Glutamatergic neuron (in vitro differentiated cells): ENCODE results near the gene DPEP2. TPM values are rescaled to one million over a fixed set of nuclear protein-coding genes. Genes with fewer than 3 reads are reported as not detected.

Experiments used
- DNase-seq: peaks from one replicate; pipeline ENCODE4 v3.0.0; 2022
- H3K27ac Mint-ChIP-seq: one replicate; pipeline ENCODE4 v1.8.0; 2020; ENCODE audit warnings: mild to moderate bottlenecking, mixed read lengths, inconsistent platforms; ENCODE audit not compliant: unreplicated experiment
- H3K27me3 Mint-ChIP-seq: one replicate; pipeline ENCODE4 v1.8.0; 2020; ENCODE audit warnings: mild to moderate bottlenecking, moderate library complexity, mixed read lengths, inconsistent platforms; ENCODE audit not compliant: unreplicated experiment
- H3K36me3 Mint-ChIP-seq: one replicate; pipeline ENCODE4 v1.8.0; 2020; ENCODE audit warnings: mild to moderate bottlenecking, mixed read lengths, inconsistent platforms; ENCODE audit not compliant: unreplicated experiment
- H3K4me1 Mint-ChIP-seq: one replicate; pipeline ENCODE4 v1.8.0; 2020; ENCODE audit warnings: mild to moderate bottlenecking, low read depth, mixed read lengths, inconsistent platforms; ENCODE audit not compliant: unreplicated experiment
- H3K4me3 Mint-ChIP-seq: one replicate; pipeline ENCODE4 v1.8.0; 2020; ENCODE audit warnings: mild to moderate bottlenecking, mixed read lengths, inconsistent platforms; ENCODE audit not compliant: unreplicated experiment
- H3K9me3 Mint-ChIP-seq: one replicate; pipeline ENCODE4 v1.8.0; 2020; ENCODE audit warnings: mild to moderate bottlenecking, moderate library complexity, mixed read lengths, inconsistent platforms; ENCODE audit not compliant: unreplicated experiment
- total RNA-seq: library from RNA; stranded (reverse); fragmentation: NEBNext Ultra II Directional; extraction: Animal tissue kit (Norgen Biotek cat#: 25700); gene quantifications from one replicate; pipeline ENCODE4 v1.2.1, GENCODE V29; 2021; ENCODE audit not compliant: unreplicated experiment
- TF ChIP-seq, protein P1 (sequence below): fragments of 200-600 bp; sonication (generic); IDR thresholded peaks from one replicate; pipeline ENCODE4 v1.5.0; 2021; ENCODE audit not compliant: partially characterized antibody, unreplicated experiment

DPEP2 gene
- total RNA-seq, 1 donor from 2014 or later: not detected

DNA sequence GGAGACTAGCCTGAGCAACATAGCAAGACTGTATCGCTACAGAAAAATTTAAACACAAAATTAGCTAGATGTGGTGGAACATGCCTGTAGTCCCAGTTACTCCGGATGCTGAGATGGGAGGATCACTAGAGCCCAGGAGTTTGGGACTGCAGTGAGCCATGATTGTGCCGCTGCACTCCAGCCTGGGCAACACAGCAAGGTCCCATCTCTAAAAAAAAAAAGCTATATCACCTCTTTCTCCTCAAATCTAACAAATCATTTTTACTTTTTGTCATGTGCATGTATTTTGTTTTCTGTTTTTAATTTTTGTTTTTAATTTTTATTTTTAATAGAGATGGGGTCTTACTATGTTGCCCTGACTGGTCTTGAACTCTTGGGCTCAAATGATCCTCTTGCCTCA, 29.7 kb upstream of the DPEP2 start:
- Mint-ChIP-seq H3K9me3 (peaks cover 2% of the 10 kb centered on the region), H3K27me3 (no peaks in the 10 kb centered on the region), H3K4me1 (no peaks in the 10 kb centered on the region), H3K36me3 (no peaks in the 10 kb centered on the region), H3K27ac (no peak overlapping the region), H3K4me3 (no peak overlapping the region)
- TF ChIP-seq, protein P1, sequence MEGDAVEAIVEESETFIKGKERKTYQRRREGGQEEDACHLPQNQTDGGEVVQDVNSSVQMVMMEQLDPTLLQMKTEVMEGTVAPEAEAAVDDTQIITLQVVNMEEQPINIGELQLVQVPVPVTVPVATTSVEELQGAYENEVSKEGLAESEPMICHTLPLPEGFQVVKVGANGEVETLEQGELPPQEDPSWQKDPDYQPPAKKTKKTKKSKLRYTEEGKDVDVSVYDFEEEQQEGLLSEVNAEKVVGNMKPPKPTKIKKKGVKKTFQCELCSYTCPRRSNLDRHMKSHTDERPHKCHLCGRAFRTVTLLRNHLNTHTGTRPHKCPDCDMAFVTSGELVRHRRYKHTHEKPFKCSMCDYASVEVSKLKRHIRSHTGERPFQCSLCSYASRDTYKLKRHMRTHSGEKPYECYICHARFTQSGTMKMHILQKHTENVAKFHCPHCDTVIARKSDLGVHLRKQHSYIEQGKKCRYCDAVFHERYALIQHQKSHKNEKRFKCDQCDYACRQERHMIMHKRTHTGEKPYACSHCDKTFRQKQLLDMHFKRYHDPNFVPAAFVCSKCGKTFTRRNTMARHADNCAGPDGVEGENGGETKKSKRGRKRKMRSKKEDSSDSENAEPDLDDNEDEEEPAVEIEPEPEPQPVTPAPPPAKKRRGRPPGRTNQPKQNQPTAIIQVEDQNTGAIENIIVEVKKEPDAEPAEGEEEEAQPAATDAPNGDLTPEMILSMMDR: no peak
- DNase-seq: no peak

DNA sequence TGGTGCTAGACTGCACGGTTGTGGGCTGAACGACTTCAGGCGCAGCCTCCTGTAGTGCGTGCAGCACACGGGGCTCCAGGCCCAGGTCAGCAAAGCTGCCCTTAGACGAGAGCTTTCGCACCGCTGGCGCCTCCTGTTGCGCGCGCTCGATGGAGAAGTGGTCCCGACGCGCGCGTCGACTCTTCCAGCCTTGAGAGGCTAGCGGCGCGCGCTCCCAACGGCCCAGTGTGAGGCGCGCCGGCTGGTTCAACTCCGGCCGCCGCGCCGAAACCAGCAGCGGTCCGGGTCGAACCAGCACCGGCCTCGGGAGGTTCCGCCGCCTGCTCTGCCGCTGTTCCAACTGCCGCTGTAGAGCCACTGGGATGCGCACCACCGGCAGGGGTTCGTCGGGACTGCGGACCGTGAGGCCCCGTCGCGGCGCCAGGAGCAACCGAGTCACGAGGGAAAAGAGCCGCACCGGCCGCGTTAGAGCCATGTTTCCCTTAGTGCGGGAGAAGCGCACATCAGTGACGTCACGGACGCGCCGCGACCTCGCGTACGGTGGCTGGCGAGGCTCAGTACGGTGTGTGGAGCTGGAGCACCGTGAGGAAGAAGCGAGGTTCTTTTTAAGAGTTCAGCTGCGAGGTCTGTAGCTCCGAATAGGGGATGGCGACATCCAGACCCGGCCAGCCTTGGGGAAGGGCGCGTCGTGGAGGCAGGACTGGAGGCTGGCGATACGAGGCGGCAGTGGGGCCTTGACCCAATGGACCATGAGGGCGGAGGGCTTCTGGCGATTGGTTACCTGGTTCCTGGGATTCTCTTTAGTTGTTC, 23.6 kb upstream of the DPEP2 start, which contains the start of the genes DDX28 and DUS2:
Gene DDX28, minus strand, starts transcription at position 505 of the 810 bp plus-strand sequence. Its CDS starts 30 bp downstream, at position 475.
Gene DUS2, plus strand, starts transcription at position 557 of the 810 bp plus-strand sequence. CDS start 14,740 bp downstream, outside the sequence.
- Mint-ChIP-seq H3K9me3 (peaks cover 6% of the 10 kb centered on the region), H3K36me3 (no peaks in the 10 kb centered on the region), H3K27me3 (peaks cover 8% of the 10 kb centered on the region), H3K4me3 (peak within 1 kb of the TSS; percentile 96), H3K4me1 (peaks cover 2% of the 10 kb centered on the region), H3K27ac (peak within 1 kb of the TSS; percentile 97)
- TF ChIP-seq, protein P1: no peak
- DNase-seq: peak; percentile 95

DNA sequence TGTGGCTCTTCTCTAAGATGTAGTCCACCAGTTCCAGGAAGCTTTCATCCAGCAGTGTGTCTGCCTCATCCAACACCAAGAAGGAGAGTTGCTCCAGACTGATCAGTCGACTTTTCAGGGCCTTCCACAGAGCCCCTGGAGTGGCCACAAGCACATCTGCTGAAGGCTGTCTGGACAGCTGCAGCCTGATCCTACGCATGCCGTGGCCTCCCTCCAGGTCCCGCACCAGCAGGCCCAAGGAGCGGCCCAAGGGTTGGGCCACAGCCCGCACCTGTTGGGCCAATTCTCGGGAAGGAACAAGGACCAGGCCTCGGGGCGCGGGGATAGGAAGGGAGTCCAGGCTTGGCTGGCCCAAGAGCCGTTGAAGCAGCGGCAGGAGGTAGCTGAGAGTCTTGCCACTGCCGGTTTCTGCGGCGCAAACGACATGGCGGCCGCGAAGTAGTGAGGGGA, 23.0 kb upstream of the DPEP2 start:
- Mint-ChIP-seq H3K4me1 (peaks cover 2% of the 10 kb centered on the region), H3K27me3 (peaks cover 8% of the 10 kb centered on the region), H3K36me3 (no peaks in the 10 kb centered on the region), H3K9me3 (peaks cover 6% of the 10 kb centered on the region), H3K4me3 (peak overlapping the region; percentile 96), H3K27ac (peak overlapping the region; percentile 84)
- DNase-seq: no peak
- TF ChIP-seq, protein P1: no peak

DNA sequence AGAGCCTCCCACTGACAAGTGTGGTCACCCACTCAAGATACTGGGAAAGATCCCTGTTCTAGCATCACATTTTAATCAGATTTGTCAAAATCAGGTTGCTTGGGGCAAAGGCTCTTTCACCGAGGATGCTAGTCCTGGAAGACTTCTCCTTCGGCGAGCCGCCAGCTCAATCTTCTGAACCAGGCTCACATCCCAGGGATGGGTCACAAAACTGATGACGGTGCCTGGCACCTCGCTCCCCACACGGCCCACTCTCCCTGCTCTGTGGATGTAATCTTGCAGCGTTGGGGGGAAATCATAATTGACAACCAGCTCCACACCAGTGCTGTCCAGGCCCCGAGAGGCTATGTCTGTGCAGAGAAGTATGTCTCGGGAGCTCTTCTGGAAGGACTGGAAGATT, 22.2 kb upstream of the DPEP2 start:
- H3K4me1 Mint-ChIP-seq: peaks cover 2% of the 10 kb centered on the region
- H3K36me3 Mint-ChIP-seq: no peaks in the 10 kb centered on the region
- no peak for DNase-seq
- peaks cover 6% of the 10 kb centered on the region for H3K9me3 Mint-ChIP-seq
- H3K27ac Mint-ChIP-seq: no peak overlapping the region
- TF ChIP-seq, protein P1: no peak
- H3K4me3 Mint-ChIP-seq: peak overlapping the region; percentile 96
- peaks cover 8% of the 10 kb centered on the region for H3K27me3 Mint-ChIP-seq

DNA sequence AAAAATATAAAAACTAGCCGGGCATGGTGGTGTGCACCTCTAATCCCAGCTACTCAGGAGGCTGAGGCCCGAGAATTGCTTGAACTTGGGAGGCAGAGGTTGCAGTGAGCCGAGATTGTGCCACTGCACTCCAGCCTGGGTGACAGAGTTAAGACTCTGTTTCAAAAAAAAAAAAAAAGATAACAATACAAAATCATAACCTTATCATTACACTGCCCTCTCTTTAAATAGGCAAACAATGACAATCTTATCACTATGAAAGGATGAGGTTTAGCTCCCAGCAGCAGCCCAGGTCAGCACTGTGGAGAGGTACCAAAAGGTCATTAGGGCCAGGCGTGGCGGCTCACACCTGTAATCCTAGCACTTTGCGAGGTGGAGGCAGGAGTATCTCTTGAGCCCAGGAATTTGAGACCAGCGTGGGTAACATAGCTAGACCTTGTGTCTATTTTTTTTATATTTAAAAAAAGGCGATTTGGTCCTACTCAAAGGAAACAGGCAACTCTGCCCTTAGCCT, 19.9 kb upstream of the DPEP2 start:
- H3K36me3 Mint-ChIP-seq: no peaks in the 10 kb centered on the region
- H3K4me1 Mint-ChIP-seq: peaks cover 2% of the 10 kb centered on the region
- TF ChIP-seq, protein P1: no peak
- DNase-seq: no peak
- H3K4me3 Mint-ChIP-seq: no peak overlapping the region
- peaks cover 8% of the 10 kb centered on the region for H3K27me3 Mint-ChIP-seq
- H3K9me3 Mint-ChIP-seq: peaks cover 6% of the 10 kb centered on the region
- H3K27ac Mint-ChIP-seq: no peak overlapping the region
